NCI-H226 (cell line): Measurements from ENCODE around the gene TMEM107.
A peak's percentile ranks its signal among the peaks of the same experiment; 100 is the strongest.
"Not testable (repeated sequence)": the region's sequence is repeated elsewhere in the genome, so short reads cannot be mapped to it uniquely, and the experiment has no call there.

Experiments
- DNase-seq: peaks from one replicate; pipeline ENCODE4 v3.0.0-alpha.2; 2015

The TMEM107 gene

DNA sequence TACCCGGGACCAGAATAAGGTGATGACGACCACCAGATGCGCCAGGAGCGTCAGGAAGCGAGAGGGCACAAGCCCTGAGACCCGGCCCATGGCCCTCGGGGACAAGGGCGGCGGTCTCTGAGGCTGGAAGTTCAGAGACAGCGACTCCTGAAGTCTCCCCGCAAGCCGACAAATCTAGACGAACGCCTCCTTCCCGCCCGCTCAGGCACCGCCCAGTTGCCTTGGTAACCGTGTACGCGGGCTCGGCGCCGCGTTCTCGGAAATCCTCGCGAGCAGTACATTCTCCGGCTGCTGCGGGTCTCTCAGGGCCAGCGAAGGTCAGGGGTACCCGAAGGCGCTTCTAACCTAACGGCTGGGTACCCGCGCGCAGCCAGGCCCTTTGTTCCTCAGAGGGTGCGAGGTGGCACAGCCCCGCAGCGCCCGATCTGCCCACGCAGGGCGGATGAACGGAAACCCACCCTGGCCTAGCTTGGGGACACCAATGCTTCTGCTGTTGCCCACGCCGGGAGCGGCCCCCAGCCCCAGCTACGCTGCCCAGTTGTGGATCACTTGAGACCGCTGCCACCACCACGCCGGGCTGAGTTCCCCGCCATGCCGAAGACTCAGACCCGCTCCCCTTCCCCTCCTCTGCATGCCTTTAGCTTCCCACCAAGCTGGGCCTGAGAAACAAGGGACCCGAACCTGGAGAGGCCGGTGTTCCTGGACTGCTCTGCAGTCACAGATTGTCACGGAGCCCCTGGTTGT is at the start of gene TMEM107:
TMEM107 (minus strand) TSS at position 184 of the 744 bp plus-strand sequence; CDS start at position 90, 94 bp downstream.
- peak; percentile 83 for DNase-seq

GRCh38 chr17:8224891-8225812 is 49.0 kb upstream of the TMEM107 start:
- no peak for DNase-seq

DNA sequence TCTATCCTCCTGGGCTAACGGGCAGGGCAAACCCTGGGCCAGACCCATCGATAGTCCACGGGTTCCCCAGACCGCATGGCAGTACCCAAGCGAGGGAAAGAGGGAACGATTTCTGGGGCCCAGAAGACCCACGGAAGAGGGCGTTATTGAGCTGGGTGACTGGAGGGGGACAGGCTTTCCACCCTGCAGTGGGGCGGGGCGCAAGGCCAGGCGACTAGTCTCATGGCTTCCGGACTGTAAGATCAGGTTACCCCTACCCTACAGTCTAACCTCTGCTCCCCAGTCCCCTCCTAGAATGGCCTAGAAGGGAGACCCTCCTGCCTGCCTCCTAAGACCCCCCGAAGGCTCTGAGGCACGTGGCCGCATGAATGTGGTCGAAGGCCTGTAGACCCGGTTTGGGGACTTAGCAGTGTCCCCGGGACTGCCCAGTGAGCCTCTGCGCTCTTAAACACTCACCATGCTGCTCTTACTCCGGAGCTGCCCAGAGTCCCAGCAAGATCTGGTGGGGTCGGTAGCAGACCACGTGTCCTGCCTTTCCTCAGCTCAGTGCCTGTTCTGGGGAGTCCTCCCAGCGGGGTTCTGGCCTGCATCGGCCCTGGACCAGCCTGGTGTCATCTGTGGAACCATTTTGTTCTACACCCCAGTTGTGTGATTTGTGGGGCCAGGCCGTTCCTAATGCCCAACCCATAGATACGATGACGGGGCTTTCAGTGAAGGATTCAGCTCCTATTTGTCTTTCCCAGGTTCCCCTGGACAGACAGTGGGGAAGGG is 47.4 kb upstream of the TMEM107 start:
- DNase-seq, result peak; percentile 32

GRCh38 chr17:8222630-8223355 is 46.6 kb upstream of the TMEM107 start:
- DNase-seq, result peak; percentile 96

DNA sequence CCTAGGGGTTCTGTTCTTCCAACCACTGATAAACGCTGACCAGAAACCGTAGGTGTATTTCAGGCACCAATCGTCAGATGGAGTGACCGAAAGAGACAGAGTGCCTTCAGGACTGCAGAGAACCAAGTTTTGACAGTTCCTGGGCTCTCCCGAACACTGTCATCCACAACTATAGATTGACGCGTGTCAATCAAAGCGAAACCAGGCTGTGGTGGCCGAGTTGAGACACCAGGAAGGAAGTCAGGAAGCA is 46.1 kb upstream of the TMEM107 start:
- DNase-seq, result no peak

DNA sequence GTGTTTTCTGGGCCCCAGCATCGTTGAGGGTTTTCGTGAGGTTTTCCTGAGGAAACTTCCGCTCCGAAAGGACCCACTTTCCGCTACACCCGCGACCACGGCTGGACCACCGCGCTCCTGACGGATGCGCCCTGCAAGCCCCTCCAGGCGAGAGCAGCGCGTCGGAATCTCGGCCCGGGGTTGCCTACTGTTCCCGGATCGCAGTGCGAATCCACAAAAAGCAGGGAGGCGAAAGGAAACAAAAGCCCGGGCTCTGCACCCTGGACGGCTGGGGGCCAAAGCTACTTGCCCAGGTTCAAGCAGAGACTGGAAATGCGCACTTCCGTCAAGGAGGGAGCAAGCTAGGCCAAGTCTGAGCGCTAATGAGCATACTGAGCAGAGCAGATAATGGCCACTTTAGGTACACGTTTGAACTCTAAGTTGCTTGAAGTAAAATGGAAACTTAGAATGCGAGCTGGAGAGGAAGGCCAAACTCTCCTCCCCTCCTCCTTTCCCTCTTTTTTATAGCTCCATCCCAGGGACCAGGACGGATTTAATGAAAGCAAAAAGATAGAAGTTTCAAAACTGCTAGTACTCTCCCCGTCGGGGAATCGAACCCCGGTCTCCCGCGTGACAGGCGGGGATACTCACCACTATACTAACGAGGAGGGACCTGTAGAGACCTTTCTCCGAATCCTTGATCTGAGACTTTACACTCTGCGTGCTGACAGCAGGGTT is 45.6 kb upstream of the TMEM107 start:
- peak; percentile 76 for DNase-seq

DNA sequence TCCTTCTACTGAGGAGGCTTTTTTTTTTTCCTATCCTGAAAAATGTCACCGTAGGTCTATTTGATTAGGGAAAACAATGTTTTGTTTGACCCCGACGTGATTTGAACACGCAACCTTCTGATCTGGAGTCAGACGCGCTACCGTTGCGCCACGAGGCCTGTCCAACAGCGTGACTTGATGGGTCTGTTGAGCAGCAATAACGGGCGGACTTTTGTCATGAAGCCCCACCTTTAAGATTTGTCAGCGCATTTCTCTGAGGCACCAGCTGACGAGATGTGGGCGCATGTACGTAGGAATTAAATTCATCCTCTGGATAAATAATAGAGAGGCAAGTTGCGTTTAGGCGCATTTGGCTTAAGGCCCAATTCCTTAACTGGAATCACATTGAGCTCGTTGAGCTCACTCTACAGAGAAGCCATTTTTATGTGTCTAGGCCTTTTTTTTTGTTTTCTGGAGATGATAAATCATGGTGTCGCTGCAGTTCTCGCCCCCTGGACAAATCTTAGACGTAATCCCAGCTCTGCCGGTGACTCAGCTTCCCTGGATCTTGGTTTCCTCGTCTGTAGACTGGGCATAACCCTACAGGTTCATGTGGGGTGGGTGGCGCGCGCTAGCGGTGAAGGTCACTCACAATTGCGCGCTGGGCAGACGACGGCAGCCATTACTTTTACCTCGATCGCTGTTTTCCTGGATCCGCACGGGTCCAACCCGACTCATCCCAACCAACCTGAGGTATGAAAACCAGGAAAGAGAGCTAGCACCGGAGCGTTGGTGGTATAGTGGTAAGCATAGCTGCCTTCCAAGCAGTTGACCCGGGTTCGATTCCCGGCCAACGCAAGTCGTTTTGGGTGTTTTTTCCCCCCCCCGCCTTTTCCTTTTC is 44.8 kb upstream of the TMEM107 start:
- peak; percentile 84 for DNase-seq

DNA sequence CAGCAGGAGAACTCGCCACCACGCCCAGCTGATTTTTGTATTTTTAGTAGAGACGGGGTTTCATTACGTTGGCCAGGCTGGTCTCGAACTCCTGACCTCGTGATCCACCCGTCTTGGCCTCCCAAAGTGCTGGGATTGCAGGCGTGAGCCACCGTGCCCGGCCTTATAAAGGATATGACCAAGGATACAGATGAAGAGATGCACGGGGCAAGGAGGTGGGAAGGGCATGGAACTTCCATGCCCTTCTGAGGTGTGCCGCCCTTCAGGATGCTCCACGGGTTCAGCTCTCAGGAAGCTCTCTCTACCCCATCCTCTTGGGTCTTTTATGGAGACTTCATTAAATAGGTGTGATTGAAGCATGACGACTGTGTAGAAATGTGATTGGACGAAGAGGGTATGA is 37.8 kb upstream of the TMEM107 start:
- DNase-seq, result not testable (repeated sequence)

DNA sequence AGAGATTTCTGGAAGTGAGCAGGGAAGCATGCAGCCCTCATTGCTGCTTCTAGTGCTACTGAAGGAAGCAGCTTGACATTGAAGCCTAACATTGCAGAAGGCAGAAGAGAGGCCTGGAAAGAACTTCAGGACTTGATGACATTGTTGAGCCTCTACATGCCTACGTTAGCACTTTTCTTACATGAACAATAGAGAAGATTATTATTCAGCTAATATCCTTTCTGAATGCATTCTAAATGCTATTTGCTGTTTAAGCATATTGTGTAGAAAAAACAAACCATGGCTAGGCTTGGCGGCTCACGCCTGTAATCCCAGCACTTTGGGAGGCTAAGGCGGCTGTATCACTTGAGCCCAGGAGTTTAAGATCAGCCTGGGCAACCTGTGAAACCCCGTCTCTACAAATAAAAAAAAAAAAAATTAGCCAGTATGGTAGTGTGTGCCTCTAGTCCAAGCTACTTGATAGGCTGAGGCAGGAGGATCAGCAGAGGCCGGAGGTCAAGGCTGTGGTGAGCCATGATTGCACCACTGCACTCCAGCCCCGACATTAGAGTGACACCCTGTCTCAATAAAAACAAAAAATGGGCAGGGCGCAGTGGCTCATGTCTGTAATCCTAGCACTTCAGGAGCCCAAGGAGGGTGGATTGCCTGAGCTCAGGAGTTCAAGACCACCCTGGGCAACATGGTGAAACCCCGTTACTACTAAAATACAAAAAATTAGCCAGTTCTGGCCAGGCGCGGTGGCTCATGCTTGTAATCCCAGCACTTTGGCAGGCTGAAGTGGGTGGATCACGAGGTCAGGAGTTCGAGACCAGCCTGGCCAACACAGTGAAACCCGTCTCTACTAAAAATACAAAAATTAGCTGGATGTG is 36.4 kb upstream of the TMEM107 start:
- no peak for DNase-seq

DNA sequence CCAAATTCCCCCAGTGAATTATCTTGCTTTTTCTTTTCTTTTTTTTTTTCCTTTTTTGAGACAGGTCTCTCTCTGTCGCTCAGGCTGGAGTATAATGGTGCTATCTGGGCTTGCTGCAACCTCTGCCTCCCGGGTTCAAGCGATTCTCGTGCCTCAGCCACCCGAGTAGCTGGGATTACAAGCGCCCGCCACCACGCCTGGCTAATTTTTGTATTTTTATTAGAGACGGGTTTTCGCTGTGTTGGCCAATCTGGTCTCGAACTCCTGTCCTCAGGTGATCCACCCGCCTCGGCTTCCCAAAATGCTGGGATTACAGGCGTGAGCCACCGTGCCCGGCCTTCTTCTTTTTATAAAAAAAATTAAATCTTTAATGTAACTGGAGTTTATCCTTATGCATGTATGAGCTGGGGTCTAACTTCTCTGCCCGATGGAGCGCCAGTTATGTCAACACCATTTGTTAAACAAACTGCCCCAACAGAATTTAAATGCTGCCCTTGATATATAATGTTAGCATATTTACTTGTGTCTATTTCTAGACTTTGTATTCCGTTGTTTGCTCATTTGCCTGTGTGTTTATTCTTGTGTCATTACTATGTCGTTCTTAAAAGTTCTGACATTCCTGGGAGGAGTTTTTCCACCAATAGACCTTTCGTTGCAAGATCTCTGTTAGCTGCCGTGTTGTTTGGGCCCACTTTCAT is 34.7 kb upstream of the TMEM107 start:
- no peak for DNase-seq

GRCh38 chr17:8209907-8210760 is 34.0 kb upstream of the TMEM107 start, which contains the start of gene AURKB:
TSS of gene AURKB (minus strand) at chr17:8210575. CDS start at chr17:8210224, 351 bp downstream.
- DNase-seq, result peak; percentile 95

DNA sequence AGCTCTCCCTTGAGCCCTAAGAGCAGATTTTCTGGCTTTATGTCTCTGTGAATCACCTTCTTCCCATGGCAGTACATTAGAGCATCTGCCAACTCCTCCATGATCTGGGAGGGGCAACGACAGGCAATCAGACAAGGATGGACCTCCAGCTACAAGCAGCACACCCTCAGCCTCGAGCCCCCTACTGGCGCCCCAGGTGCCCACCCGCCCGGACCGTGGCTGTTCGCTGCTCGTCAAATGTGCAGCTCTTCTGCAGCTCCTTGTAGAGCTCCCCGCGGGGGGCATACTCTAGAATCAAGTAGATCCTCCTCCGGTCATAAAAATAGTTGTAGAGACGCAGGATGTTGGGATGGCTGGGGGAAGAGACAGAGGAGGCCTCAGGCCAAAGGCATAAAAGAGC is 30.4 kb upstream of the TMEM107 start:
- no peak for DNase-seq

DNA sequence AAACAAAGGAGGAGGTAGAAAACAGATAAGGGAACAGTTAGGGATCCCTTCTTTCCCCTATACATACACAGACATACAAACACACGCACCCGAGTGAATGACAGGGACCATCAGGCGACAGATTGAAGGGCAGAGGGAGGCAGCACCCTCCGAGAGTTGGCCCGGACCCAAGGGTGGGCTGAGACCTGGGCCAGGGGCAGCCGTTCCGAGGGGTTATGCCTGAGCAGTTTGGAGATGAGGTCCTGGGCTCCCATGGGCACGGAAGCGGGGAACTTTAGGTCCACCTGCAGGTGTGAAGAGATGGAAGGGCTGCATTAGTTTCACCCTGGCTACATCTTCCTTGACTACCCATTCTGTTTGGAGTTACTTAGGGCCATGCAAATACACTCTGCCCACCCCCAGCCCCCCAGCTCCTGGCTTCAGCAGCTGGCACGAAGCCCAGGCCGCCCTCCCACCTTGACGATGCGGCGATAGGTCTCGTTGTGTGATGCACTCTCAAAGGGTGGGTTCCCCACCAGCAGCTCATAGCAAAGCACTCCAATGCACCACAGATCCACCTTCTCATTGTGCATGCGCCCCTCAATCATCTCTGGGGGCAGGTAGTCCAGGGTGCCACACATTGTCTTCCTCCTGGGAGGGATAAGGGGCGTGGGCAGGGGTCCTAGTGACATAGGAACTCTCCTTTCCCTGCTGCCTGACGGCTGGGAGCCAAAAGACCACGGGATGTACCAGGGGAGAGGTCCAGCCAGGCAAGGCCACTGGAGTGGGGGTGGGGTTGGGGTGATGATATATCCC is 28.8 kb upstream of the TMEM107 start:
- DNase-seq, result no peak

DNA sequence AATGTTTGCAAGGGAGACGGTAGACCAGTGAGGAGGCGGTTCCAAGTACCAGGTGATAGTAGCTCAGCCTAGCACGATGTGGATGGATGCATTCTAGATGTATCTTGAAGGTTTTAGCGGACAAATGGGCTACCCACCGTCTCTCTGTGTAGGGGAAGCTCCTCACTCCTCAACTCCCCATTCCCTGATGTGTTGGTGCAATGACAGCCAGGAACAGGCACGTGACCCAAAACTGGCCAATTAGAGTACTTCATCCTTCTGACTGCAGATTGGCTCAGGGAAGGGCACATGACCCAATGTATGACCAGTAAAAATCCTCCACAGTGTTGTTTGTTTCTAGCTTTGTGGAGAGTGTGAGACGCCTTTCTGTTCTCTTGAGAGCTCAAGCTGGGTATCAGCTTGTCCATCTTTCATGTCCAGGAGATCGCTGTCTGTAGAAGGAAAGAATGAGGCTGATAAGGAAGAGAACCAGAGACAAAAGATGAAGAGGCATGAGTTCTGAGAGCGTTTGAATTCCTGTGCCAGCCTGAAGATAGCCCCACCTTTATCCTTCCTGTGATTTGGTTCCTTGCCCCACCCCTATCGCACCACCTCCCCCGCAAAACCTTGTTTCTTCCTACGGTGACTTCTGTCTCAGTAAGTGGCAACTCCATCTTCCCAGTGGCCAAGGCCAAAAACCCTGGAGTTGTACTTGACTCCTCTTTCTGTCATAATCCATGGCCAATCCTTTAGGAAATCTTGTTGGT is 16.1 kb upstream of the TMEM107 start:
- DNase-seq, result peak; percentile 87

- DNase-seq, result no peak
These were observed 14.3 kb upstream of the TMEM107 start for GRCh38 chr17:8190506-8190905.

- peak; percentile 97 for DNase-seq
These were observed 13.7 kb upstream of the TMEM107 start, which contains the start of gene BORCS6 for GRCh38 chr17:8189711-8190477. TSS of gene BORCS6 (minus strand) at chr17:8190180. CDS start at chr17:8190140, 40 bp downstream.
